HG03139 (cell line): Measurements from ENCODE around the gene RAET1G.
A peak's percentile ranks its signal among the peaks of the same experiment; 100 is the strongest.
"Not testable (repeated sequence)": the region's sequence is repeated elsewhere in the genome, so short reads cannot be mapped to it uniquely, and the experiment has no call there.

Experiments
- ATAC-seq: cut with Tn5 transposase; IDR thresholded peaks from one replicate; pipeline ENCODE4 v1.9.1; 2021; ENCODE audit not compliant: unreplicated experiment

Gene RAET1G

GRCh38 chr6:149954328-149954983 is 31.5 kb upstream of the RAET1G start:
- not testable (repeated sequence) for ATAC-seq

DNA sequence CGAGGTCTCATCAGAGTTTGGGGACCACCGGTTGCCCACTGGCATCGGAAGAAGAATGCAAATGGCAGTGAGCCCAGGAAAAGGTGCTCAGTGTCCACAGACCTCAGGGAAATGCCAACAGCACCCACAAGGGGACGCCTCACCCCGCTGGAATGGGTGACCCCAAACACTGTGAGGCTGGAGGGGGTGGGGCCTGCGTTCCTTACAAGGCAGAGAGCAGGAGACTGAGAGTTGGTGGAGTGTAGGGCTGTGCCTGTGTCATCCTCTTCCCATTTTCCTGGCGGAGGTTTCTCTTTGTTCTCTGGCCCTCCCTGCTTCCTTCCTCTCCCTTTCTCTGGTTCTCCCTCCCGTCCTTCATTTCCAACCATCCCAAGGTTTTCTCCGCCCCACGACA is 31.0 kb upstream of the RAET1G start:
- ATAC-seq: not testable (repeated sequence)

DNA sequence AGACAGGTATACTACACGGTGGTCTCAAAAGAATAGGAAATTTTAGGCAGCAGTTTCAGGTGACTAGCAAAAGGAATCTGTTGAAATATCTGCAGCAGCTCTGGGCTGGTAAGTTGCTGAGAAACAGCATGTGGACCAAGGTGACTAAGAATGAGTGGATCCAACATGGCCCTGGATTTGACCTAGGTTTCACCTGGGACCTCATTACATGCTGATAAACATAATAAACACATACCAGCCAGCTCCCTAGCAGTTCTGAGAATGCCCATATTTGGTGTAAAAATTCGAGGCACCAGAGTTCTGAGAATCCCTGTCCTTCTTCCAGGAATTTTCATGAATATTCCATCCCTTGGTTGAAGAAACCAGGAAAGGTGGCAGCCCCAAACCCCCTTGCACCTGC is 30.5 kb upstream of the RAET1G start:
- not testable (repeated sequence) for ATAC-seq

- ATAC-seq: no peak
These were observed 28.7 kb upstream of the RAET1G start for GRCh38 chr6:149951626-149952025.

DNA sequence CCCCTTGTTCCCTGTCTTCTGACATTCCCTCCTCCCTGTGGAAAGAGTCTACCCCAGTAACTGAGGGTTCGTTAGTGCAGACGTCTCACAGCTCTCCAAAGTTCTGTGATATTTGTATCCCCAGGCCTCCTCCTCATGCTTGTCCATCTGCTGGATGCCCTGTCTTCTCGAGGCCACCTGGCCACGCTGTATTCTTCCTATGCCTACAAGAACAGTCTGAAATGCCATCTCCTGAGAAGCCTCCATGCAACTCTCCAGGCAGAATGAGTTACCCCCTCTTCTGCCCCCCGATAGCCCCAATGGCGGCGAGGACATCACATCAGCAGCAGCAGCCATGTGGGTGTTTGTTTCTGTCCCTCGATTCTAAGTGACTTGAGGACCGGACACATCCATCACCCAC is 28.2 kb upstream of the RAET1G start:
- no peak for ATAC-seq

GRCh38 chr6:149950423-149950822 is 27.5 kb upstream of the RAET1G start:
- no peak for ATAC-seq

DNA sequence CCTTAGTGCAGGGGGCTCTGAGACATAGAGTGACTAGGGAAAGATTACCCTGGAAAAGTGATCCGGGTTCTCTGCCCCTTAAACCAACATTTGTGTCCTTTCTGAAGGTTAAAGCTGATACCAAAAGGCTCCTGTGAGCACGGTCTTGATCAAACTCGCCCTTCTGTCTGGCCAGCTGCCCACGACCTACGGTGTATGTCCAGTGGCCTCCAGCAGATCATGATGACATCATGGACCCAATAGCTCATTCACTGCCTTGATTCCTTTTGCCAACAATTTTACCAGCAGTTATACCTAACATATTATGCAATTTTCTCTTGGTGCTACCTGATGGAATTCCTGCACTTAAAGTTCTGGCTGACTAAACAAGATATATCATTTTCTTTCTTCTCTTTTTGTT is 25.7 kb upstream of the RAET1G start:
- ATAC-seq: no peak

GRCh38 chr6:149948011-149948410 is 25.1 kb upstream of the RAET1G start:
- ATAC-seq: no peak

GRCh38 chr6:149947533-149947932 is 24.6 kb upstream of the RAET1G start:
- ATAC-seq: not testable (repeated sequence)

- not testable (repeated sequence) for ATAC-seq
These were observed 23.7 kb upstream of the RAET1G start for GRCh38 chr6:149946631-149947030.

- not testable (repeated sequence) for ATAC-seq
These were observed 22.4 kb upstream of the RAET1G start for GRCh38 chr6:149945276-149945675.

DNA sequence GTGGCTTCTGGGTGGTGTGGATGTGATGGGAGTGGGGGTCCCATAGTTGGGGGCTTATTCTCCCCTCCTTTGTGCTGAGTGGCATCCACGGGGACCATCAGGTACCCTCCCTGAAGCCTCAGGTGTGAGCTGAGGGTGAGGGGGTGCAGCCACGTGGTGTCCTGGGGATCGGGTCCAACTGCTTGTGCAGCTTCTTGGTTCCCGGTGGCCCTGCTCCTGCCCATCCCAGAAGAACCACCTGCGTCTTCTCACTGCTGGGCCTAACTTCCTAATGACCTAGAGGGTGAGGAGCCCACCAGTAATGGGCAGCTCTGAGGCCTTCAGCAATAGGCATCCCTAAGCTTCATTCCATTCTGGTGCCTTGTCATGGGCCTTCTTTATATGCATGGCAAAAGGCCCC is 20.4 kb upstream of the RAET1G start:
- not testable (repeated sequence) for ATAC-seq

DNA sequence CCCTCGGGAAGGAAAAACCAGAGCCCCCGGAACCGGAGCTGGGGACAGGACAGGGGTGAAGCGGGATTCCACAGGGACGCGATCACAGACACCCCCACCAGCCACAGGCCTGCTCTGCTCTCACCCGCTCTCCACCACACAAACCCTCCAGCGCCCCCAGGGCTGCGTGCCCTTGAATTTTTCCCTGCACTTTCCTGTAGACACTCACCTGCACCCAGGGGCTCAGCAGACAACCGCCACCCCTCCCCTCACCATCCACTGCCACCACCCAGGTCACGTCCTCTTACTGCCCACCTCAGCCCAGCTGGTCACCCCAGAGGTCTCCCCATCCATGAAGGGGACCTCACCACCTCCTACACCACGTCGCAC is 19.5 kb upstream of the RAET1G start:
- no peak for ATAC-seq

DNA sequence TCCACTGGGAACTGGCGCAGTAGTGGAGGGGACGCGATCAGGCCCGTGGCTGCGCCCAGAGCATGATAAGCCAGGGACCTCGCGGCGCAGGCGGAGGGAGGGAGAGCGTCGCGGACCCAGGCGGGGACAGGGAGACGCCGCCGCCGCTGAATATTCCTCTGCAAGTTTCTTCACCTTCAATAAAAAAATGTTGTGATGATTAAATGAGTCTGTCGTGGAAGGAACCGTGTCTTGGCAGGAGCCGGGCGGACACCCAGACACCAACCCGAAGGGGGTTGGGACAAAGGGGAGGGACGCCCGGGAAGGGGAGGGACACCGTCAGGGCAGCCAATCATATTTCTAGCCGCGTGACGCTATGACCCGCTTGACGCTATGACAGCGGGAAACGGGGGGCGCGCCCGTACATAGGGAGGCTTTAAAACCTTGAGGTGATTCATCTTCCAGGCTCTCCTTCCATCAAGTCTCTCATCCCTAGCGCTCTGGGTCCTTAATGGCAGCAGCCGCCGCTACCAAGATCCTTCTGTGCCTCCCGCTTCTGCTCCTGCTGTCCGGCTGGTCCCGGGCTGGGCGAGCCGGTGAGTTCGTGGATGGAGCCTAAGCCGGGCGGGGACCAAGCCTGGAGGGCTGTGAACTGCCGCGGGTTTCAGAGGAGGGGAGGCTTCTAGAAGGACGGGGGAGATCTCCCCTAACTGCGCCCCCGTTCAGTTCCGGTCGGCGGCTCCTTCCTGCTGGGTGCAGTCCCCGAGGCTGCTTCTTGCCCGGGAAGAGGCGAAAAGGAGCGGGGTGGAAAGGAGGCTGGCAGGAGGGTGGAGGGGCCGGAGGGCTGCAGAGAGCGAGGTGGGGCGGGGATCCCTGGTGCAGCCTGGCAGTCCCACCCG is 18.9 kb upstream of the RAET1G start, which contains the start of gene ULBP2:
Gene ULBP2 (plus strand): TSS at position 432 of the 878 bp plus-strand sequence. CDS start 59 bp downstream, at position 491.
- peak; percentile 44 for ATAC-seq

GRCh38 chr6:149940672-149940982 is 17.7 kb upstream of the RAET1G start:
- no peak for ATAC-seq

- no peak for ATAC-seq
These were observed 17.2 kb upstream of the RAET1G start for GRCh38 chr6:149939909-149940671.

- ATAC-seq: no peak
These were observed 16.4 kb upstream of the RAET1G start for GRCh38 chr6:149939356-149939648.

DNA sequence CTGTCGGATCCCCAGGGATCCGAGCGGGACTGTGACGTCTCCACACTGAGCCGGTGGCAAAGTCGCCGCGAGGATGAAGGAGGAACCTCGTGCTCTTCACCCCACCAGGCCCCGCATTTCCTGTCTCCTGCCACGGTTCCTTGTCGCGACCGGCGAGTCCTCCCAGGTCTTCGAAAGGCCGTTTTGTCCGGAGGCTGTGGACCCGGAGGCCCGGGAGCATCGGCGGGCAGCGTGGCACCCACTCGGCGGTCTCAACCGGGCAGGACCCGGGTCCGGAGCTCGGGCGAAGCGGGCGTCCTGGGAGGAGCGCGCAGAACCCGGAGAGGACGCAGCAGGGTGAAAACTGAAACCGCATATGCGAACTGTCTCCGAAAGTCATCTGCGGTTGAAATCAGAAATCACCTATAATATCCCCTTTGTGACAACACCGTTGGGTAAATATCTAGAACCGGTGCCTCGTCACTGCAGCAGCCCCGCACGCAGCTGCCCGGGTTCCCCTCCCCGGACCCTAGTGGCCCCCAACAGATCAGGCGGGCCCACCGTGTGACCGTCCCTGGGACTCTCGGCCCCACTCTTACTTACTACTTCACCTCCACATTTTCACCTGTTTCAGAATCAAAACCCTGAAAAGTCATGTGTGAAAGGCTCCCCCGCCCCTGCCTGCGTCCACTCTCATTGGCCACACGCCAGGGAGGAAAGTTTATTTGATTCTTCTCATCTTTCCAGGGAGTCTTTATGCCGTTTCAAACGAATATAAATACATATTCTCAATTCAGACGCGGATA is 15.8 kb upstream of the RAET1G start:
- ATAC-seq: no peak

DNA sequence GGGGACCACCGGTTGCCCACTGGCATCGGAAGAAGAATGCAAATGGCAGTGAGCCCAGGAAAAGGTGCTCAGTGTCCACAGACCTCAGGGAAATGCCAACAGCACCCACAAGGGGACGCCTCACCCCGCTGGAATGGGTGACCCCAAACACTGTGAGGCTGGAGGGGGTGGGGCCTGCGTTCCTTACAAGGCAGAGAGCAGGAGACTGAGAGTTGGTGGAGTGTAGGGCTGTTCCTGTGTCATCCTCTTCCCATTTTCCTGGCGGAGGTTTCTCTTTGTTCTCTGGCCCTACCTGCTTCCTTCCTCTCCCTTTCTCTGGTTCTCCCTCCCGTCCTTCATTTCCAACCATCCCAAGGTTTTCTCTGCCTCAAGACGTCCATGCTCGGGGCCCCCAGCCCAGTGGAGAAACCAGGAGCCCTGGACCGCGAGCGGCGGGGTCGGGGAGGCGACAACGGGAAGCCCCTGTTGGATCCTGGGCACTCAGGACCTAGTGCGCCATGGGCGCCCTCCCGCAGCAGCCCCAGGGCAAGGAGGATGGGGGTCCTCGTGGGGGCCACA is 15.2 kb upstream of the RAET1G start:
- not testable (repeated sequence) for ATAC-seq

- ATAC-seq: no peak
These were observed 13.8 kb upstream of the RAET1G start for GRCh38 chr6:149936743-149937142.

GRCh38 chr6:149935668-149936067 is 12.7 kb upstream of the RAET1G start:
- ATAC-seq: no peak
